ENCODE data around the gene CNTN1. TPM values are rescaled to one million over a fixed set of nuclear protein-coding genes. Genes with fewer than 3 reads are reported as not detected.
A peak's percentile ranks its signal among the peaks of the same experiment; 100 is the strongest.

The CNTN1 gene
- total and polyA plus RNA-seq, 2 of the 4 experiments (the other 2 are of a cell fraction): 0.10 to 0.18 TPM

- Histone ChIP-seq H3K9me1 (ENCODE audit: insufficient read depth, low read length) (no peaks in the 10 kb centered on the region), H3K27ac (ENCODE audit: insufficient read depth, low read length) (no peak overlapping the region), H2BK5ac (ENCODE audit: low read depth, low read length, poor library complexity, severe bottlenecking) (no peak overlapping the region), H3K9me3 (ENCODE audit: control insufficient read depth, insufficient read depth, low read length) (no peaks in the 10 kb centered on the region), H3K4me3 (ENCODE audit: insufficient read depth, low read depth, low read length) (no peak overlapping the region), H3K4me2 (ENCODE audit: low read depth, low read length) (no peak overlapping the region), H3K36me3 (ENCODE audit: control insufficient read depth, insufficient read depth, low read length) (no peaks in the 10 kb centered on the region), H3K56ac (ENCODE audit: extremely low read depth, insufficient read depth, low read length) (no peak overlapping the region), H3K23ac (ENCODE audit: low read depth, low read length) (no peak overlapping the region), H2AK5ac (ENCODE audit: low read depth, low read length) (no peak overlapping the region), H3K79me1 (ENCODE audit: low read depth in 1 of 2, low read length in 2 of 2) (no peaks in the 10 kb centered on the region), H3K4me1 (ENCODE audit: control insufficient read depth, insufficient read depth, low read length) (no peaks in the 10 kb centered on the region), H3K4ac (ENCODE audit: low read depth, low read length) (no peak overlapping the region), H3K9ac (ENCODE audit: low read depth, low read length) (no peak overlapping the region), H3K27me3 (ENCODE audit: control insufficient read depth, insufficient read depth, low read length) (no peaks in the 10 kb centered on the region; the same call in 1 of the 2 replicates), H4K5ac (ENCODE audit: low read depth, low read length) (no peak overlapping the region), H3K14ac (replicated peaks; ENCODE audit: low read depth, low read length) (no peak overlapping the region), H2AFZ (replicated peaks; ENCODE audit: low read length, poor library complexity) (no peak overlapping the region), H4K20me1 (ENCODE audit: insufficient read depth, low read length) (no peaks in the 10 kb centered on the region), H2BK120ac (ENCODE audit: low read depth, low read length) (no peak overlapping the region), H4K8ac (ENCODE audit: low read depth in 2 of 2, low read length in 2 of 2) (no peak overlapping the region), H2AK9ac (replicated peaks; ENCODE audit: low read depth, low read length, poor library complexity) (no peak overlapping the region), H2BK15ac (ENCODE audit: low read depth, low read length) (no peak overlapping the region), H4K91ac (ENCODE audit: insufficient read depth, low read depth, low read length) (no peak overlapping the region), H3K18ac (ENCODE audit: low read depth, low read length) (no peak overlapping the region), H2BK20ac (ENCODE audit: low read depth, low read length) (no peak overlapping the region)
- intact Hi-C loops (cut with micrococcal nuclease) (no loop called here), dilution Hi-C loops (cut with HindIII; ENCODE audit: low sequenced_read_pairs, unreplicated experiment) (no loop called here), in situ Hi-C loops (cut with MboI; ENCODE audit: low sequenced_read_pairs) (no loop called here)
- ATAC-seq (ENCODE audit: low read depth) (no peak), DNase-seq (no peak)
- CTCF ChIA-PET: no interaction called here
- peak; percentile 55 for TF ChIP-seq MAFK (IDR thresholded peaks at IDR 0.05; ENCODE audit: low read depth, low read length)
- no peak for TF ChIP-seq RFX5 (IDR thresholded peaks at IDR 0.05; ENCODE audit: low read depth, low read length)
- WGBS, 2 experiments (ENCODE audit: extremely low coverage in 2 of 2, insufficient read length in 1 of 2): no CpG with 5 or more reads among the region's 2 CpGs
- POLR2A ChIA-PET (ENCODE audit: unreplicated experiment): no interaction called here
- no TSS peak for BruUV-seq (replicated peaks)
Observed at GRCh38 chr12:41089438-41089837, 397.2 kb downstream of the CNTN1 start.

All from IMR-90 (cell line).